Activated T-helper 1 cell treated with Interleukin-2 at 50 U/mL for 16 hours (primary cell): Measurements from ENCODE around the gene GATC.
"Not testable (repeated sequence)": the region's sequence is repeated elsewhere in the genome, so short reads cannot be mapped to it uniquely, and the experiment has no call there.

Experiments
- DNase-seq: peaks from one replicate; pipeline ENCODE4 v3.0.0-alpha.2; 2020; ENCODE audit warnings: low read depth

GATC gene

GRCh38 chr12:120470150-120470784 is 24.0 kb downstream of the GATC start:
- DNase-seq, result no peak

DNA sequence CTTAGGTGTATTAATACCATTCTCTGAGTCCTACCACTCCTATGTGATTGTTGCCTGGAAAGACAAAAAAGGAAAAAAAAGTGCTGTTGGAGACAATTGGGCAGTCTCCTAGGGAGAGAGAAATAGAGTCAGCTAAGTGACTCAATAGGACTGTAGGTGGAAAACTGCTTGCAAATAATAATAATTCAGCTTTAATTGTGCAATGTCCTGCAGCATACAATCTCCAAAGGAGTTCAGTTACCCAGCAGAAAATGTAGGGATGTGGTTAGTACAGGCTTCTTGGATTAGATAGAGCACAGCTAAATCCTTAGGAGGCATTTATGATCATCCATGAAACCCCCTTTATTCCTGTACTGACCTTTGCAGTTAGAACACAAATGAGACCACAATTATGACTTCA is 26.3 kb downstream of the GATC start:
- DNase-seq, result no peak

DNA sequence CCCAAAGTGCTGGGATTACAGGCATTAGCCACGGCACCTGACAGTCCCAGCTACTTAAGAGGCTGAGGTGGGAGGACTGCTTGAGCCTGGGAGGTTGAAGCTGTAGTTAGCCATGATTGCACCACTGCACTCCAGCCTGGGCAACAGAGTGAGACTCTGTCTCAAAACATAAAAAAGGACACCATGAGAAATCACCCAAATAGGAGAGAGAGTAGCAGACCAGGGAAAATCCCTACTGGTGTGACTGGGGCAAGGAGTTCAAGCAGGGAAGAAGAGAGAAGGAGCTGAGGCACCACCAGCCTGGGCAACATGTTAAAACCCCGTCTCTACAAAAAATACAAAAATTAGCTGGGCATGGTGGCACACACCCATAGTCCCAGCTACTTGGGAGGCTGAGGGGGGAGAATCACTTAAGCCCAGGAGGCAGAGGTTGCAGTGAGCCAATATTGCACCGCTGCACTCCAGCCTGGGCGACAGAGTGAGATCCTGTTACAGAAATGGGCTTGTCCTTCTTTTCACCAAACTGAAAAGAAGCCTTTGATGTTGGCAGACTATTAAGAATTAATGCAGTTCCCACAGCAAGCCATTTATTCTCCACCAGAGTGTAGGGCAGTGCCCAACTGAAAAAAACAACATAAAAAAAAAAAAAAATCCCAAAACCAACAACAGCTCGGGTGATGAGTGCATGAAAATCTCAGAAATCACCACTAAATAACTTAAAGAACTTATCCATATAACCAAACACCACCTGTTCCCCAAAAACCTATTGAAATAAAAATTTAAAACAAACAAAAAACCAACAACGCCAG is 27.8 kb downstream of the GATC start:
- DNase-seq, result no peak

- DNase-seq, result no peak
Measured at GRCh38 chr12:120474616-120474960, 28.3 kb downstream of the GATC start.

DNA sequence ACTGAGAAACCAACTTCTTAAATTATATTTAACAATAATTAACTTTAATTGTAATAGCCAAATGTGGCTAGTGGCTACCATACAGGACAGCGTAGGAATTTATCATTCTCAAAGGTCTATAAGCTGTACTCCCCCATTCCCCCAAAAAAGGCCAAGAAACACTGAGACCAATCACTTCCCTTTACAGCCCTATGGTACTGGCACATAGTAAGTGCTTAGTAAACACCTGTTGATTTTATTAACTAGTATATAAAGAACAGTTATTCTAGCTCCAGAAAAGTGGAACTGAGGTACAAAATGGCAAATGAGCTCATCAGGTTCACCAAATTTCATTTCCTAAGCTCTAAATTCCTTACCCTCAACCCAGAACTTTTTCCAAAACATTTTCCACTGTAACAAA is 29.4 kb downstream of the GATC start:
- no peak for DNase-seq

GRCh38 chr12:120479458-120479857 is 33.2 kb downstream of the GATC start:
- no peak for DNase-seq

- no peak for DNase-seq
Measured at GRCh38 chr12:120480211-120480610, 34.0 kb downstream of the GATC start.

DNA sequence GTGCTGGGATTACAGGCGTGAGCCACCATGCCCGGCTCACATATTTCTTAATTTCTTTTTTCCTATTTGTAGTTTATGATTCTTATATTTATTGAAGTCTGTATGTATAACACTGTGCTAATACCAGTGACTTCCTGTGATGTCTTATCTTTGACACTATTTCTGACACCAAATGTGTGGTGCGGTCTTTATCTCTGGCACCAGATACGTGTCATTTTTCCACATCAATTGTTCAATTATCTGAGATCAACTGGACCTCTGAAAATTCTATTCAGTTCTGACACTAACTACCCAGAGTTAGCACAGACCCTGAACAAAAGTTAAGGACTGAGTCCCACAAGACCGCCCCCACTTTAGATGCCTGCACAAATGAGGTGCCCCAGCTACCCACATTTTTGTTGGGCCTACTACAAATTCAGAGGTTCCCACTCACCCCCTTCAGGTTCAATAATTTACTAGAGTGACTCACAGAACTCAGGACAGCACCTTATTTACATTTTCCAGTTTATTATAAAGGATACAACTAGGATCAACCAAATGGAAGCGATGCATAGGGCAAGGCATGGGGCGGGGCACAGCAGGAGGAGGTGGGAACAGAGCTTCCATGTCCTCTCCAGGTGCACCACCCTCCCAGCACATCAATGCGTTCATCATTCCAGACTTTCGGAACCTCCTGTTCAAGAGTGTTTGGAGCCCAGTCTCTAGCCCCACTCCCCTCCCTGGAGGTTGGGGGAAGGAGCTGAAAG is 35.0 kb downstream of the GATC start:
- no peak for DNase-seq

- no peak for DNase-seq
Measured at GRCh38 chr12:120483621-120484020, 37.4 kb downstream of the GATC start.

- no peak for DNase-seq
Measured at GRCh38 chr12:120485961-120486881, 40.0 kb downstream of the GATC start.

DNA sequence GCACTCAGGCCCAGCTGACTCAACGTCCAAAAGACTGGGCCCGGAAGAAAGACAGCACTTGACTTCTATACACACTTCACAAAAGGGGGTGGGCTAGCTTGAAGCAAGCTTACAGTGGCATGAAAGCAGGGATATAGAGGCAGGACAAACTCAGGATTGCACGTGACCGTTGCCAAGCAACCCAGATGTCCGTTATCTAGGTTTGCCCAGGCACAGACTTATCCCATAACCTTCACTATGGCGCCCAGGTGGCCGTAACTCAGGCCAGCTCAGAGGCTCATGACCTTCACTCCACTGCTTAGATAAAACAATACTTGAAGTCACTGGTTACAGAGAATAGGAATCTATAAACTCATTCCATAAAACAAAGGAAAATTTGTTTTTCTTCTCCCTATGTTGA is 41.3 kb downstream of the GATC start:
- DNase-seq, result not testable (repeated sequence)

GRCh38 chr12:120488057-120488640 is 41.9 kb downstream of the GATC start:
- no peak for DNase-seq

DNA sequence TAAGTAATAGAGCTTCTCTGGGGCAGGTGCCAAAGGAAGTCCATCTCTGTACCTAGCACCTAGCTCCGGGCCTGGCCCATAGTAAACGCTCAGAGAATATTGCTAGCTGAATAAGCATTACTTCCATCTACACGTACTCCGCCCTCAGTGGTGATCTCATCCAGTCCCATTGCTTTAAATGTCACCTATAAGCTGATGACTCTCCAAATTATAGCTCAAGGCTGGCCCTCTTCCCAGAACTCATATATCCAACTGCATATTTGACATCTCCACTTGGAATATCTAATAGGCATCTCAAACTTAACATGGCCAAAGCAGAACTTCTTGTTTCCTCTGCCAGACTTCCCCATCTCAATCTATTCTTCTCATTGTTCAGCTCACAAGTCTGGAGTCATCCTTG is 42.8 kb downstream of the GATC start:
- no peak for DNase-seq

DNA sequence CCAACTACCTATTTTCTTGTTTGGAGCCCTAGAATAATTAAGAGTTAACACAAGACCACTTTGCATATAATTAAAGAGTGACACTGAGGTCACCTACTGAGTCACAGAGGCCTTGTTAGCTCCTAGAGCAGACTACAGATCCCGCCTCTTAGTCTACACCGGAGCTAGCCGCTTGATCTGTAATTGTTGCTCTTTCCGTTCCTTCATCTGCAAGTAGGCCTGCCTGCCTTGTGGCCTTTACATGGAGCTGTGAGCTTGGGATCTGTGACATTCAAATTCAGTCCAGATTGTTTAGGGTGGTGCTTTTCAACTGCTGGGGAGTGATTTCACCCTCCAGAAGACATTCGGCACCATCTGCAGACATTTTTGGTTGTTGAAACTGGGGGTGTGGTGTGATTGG is 44.1 kb downstream of the GATC start:
- DNase-seq, result no peak

- DNase-seq, result no peak
Measured at GRCh38 chr12:120490833-120491512, 44.7 kb downstream of the GATC start.

DNA sequence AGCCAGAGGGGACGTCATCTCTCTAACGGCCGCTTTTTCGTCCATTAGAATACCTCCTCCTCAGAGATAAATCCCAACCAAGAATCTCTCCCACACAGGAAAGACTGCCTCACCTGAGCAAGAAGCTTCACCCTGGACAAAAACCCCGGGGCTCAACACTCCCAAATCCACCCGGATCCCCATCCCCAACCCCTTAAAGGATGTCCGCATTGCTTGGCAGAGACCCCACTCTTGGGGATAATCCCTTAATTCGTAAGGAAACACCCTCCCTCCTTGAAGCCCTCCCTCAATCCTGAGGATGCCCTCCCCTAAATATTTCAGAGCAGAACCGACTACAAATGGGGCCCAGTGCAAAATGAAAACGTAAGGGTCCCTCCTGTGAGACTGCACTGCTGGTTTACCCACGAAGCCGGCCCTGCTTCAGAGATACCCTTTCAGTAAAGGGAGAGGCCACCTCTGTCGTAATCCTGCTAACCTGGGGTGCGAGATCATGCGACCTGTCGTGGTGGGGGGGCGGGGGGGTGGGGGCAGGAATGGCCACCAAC is 49.0 kb downstream of the GATC start:
- no peak for DNase-seq

DNA sequence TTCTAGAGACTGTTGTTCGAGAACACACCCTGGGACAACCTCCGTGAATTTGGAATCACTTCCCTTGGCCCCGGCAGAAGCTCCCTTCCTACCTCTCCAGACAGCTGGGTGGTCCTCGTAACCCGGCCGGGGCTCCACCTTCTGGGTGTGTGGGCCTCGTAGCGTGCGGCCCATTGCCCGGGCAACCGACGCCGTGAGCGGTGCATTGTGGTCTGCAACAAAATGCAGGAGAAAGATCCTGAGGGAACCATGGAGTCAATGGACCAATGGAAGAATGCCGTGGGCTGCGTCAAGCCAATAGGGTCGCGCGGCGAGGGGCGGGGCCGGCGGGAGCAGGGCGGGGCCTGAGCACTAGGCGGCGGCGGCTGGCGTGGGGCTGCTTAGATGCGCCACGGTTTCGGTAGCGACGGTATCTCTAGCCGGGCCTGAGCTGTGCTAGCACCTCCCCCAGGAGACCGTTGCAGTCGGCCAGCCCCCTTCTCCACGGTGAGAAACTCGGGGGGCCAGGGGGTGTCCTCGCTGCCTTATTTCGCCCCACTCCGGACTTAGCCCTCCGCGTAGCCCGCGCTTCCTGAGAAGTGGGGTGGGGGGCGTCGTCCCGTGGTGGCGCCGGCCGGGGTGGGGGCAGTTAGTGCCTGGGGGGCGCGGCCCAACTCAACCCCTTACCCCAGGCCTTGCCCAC is 49.6 kb downstream of the GATC start, which contains the start of gene DYNLL1:
Gene DYNLL1, plus strand, starts transcription at position 383 of the 682 bp plus-strand sequence. CDS start 309 bp downstream, outside the sequence.
- DNase-seq, result peak; percentile 97

DNA sequence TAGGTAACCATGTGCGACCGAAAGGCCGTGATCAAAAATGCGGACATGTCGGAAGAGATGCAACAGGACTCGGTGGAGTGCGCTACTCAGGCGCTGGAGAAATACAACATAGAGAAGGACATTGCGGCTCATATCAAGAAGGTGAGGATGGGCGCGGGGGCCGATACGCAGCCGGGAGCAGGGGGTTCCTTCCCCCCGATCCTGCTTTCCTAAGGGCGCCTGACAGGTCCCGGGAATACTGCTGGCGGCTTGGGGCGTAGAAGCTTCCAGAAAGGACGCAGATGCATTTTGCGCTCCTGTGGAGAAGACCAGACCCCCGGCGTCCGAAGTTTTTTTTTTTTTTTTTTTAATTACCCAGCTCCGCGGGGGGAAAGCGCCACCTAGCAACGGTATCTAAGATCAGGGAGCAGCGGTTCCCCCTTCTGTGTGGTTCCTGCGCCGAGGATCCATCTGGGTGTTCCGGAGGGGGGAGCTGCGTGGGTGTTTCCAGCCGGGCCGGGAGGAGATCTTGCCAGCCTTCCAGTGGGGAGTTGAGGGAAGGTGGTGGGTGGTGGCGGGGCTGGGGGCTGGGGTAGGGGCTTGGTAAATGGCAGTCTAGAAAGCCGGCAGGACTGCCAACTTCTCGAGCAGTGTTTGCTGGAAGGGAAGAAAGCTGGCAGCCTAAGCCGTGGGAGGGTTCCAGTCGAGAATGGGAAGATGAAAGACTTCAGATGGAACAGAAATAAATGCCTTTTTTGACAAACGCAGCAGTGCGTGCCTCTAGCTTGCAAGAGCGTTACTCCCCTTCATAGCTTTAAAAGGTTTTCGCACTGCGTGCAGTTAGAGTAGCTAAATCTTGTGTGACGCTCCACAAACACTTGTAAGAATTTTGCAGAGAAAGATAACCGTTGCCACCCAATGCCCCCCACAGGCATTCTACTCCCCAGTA is 50.4 kb downstream of the GATC start:
- DNase-seq, result peak; percentile 26
